GM12865 (cell line): ENCODE measurements around the gene SDCBP2.

Experiments used
- DNase-seq: peaks from one replicate; pipeline ENCODE4 v3.0.0; 2010; ENCODE audit warnings: low read depth
- H3K4me3 ChIP-seq: 2 replicates; pipeline ENCODE4 v1.5.1; 2011; ENCODE audit warnings: mild to moderate bottlenecking, low read depth, low read length, control low read depth
- CTCF ChIP-seq: IDR thresholded peaks from 2 replicates; pipeline ENCODE4 v1.5.1; 2011; ENCODE audit warnings: low read length, control low read depth, low read depth, inconsistent platforms; ENCODE audit not compliant: insufficient read depth; ENCODE audit errors: missing control alignments

SDCBP2 gene

GRCh38 chr20:1296922-1297321 lies 32.0 kb downstream of the SDCBP2 start:
- no peak for TF ChIP-seq CTCF
- no peak for DNase-seq
- H3K4me3 ChIP-seq: no peak overlapping the region

- no peak overlapping the region for H3K4me3 ChIP-seq
- DNase-seq: no peak
- TF ChIP-seq CTCF: no peak
Measured at GRCh38 chr20:1296117-1296610, 32.8 kb downstream of the SDCBP2 start.

GRCh38 chr20:1295276-1295930 lies 33.5 kb downstream of the SDCBP2 start:
- DNase-seq: no peak
- no peak overlapping the region for H3K4me3 ChIP-seq
- no peak for TF ChIP-seq CTCF

- H3K4me3 ChIP-seq: no peak overlapping the region
- no peak for TF ChIP-seq CTCF
- DNase-seq: no peak
Measured at GRCh38 chr20:1294497-1294896, 34.4 kb downstream of the SDCBP2 start.

GRCh38 chr20:1293641-1294379 lies 35.1 kb downstream of the SDCBP2 start:
- DNase-seq: no peak
- TF ChIP-seq CTCF: no peak
- H3K4me3 ChIP-seq: no peak overlapping the region

GRCh38 chr20:1292620-1293019 lies 36.3 kb downstream of the SDCBP2 start:
- H3K4me3 ChIP-seq: no peak overlapping the region
- TF ChIP-seq CTCF: no peak
- DNase-seq: no peak
